HPDE6-E6E7 (cell line): ENCODE results near the gene RSPH1.

Source experiments
- DNase-seq: peaks from one replicate; pipeline ENCODE4 v3.0.0; 2011; ENCODE audit warnings: missing footprints; ENCODE audit errors: extremely low spot score

The RSPH1 gene

DNA sequence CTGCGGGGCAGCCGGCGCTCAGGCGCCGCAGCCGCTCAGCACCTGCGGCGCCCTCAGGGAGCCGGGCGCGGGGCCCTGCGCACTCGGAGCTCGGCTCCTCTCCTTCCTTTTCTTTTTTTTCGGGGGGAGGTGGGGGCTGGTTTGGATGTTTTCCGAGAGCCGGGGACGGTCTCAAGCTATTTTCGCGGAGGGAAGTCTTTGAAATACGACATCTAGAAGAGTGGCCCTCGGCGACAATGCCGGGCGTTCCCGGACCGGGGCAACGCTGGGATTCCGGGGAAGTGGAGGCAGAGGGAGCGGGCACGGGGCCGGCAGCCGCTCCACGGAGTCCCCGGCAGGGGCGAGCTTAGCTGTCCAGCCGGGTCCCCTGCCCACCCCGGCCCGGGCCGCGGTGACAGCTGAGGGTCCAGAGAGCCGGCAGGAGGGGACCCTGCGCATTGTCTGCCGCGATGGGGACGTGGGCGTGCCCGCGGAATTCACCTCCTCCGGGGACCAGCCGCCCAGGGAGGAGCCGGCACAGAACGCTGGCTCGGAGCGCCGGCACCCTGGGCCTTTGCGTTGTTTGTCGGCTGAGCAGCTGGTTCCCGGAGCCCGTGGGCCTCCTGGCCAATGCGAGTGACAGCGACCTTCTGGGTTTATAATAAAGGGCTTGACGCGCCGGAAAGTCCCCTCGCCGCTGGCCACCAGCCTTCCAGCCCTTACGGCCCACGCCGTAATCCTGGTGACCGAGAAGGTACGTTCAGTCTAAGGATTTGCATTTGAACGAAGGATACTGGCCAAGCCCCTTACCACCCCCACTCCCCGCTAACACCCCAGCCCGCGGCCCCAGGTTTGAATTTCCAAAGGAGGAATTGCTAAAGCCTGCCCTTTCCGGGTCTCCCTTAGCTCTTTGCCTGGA is 18.2 kb upstream of the RSPH1 start:
- no peak for DNase-seq

- no peak for DNase-seq
Measured at GRCh38 chr21:42513151-42513984, 17.3 kb upstream of the RSPH1 start, which contains the start of gene SLC37A1. Gene SLC37A1 (plus strand): TSS chr21:42513852. CDS start chr21:42518455, 4,603 bp downstream.

DNA sequence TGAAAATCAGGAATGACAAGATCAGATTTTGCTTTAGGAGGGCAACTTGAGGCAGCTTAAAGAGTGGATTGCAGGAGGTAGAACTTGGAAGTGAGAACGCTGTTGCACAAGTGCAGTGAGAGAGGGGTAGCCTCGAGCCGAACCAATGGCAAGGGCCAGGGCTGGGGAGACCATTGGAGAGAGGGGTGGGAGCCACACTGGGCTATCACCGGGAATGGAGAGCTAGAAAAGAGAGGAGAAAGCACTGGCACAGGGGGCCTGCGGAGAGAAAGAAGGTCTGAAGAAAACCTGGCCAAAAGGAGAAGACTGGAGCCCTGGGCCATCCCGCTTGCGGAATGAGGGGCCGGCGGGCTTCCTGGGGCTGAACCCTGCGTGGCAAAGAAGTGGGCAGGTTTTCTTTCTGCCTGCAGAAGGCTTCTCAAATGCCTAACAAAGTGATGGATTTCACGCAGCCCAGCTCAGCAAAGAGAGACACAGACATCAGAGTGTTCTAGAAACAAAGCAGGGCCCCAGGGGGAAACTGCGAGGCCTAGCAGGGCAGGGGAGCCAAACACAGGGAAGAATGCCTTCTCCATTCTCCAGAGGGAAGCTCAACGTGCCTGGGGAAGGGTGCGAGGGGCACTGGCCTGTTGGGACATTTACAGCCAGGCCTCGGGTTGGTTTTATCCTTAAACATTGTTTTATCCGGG is 16.5 kb upstream of the RSPH1 start:
- no peak for DNase-seq

GRCh38 chr21:42509244-42509643 is 13.2 kb upstream of the RSPH1 start:
- no peak for DNase-seq

DNA sequence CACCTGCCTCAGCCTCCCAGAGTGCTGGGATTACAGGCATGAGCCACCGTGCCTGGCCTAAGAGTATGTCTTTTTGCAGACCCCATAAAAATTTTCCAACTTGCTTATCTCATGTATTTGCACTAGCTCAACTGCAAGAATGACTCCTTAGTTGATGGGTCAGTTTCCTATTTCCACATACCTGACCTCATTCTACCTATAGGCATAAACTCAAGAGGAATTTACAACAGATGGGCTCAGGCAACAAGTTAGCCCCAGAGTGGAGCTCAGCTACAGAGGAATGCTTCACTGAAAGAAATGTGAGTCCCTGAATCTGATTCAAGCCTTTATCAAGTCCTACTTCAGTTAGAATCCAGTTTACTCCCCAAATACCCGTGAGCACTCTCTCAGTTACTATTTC is 12.3 kb upstream of the RSPH1 start:
- DNase-seq: no peak

- no peak for DNase-seq
Measured at GRCh38 chr21:42507418-42507817, 11.4 kb upstream of the RSPH1 start.

DNA sequence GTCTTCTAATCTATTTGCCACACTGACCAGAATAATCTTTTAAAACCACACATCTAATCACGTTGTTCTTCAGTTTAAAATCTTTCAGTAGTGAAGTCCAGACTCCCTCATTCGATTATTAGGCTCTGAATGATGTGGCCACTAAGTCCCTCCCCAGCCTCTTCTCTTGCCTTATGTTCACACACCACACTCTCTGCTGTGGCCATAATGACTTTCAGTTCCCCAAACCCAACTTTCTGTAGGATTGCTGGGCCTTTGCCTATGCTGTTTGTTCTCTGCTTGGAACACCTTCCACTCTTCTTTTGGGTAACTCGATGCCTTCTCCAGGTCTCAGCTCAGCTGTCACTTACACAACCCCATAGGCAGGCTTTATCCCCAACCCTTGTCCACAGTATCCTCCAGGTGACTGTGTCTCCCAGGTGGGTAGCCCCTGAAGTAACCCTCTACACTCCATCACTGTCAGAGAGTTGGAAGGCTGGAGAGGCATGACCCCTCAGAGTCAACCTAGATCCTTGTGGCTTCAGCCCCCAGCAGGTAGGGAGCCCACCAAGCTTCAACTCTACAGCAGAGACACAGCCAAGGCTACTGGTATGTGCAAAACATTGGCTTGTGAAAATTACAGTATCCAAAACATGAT is 9.2 kb upstream of the RSPH1 start:
- no peak for DNase-seq

DNA sequence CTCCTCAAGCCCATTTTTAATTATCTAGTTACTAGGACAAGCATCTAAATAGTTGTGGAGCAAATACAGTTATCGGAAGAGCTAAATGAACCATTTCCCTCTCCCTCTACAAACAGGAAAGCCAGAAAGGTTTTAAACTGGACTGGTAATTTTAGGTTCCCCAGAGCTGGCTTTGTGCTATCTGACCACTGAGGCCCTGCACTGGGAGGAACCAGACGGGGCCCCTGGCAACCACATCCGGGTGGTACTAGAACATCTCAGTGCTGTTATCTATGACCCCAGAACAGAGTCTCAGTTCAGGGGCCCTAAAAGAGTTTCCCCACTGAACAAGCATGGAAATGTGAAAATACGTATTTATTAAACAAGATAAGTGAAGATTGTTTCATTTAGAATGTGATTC is 7.7 kb upstream of the RSPH1 start:
- DNase-seq: no peak

- no peak for DNase-seq
Measured at GRCh38 chr21:42500736-42501135, 4.7 kb upstream of the RSPH1 start.

DNA sequence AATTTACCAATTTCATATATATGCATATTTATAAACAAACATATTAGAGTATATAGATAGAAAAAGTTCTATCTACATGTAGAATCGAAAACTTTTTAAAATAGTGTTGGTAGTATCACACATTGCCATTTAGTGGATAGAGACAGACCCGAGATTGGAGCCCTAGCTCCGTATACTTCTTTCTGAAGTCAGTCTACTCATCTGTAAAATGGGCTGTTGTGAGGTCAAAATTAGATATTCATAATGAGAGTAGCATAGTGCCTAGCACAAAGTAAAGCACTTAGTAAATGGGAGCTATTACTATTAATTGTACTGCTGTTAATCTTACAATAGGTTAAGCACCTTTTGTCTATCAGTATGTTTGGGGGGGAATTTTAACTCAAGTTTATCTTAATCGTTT is 4.2 kb upstream of the RSPH1 start:
- DNase-seq: no peak

- DNase-seq: no peak
Measured at GRCh38 chr21:42499444-42500112, 3.6 kb upstream of the RSPH1 start.

DNA sequence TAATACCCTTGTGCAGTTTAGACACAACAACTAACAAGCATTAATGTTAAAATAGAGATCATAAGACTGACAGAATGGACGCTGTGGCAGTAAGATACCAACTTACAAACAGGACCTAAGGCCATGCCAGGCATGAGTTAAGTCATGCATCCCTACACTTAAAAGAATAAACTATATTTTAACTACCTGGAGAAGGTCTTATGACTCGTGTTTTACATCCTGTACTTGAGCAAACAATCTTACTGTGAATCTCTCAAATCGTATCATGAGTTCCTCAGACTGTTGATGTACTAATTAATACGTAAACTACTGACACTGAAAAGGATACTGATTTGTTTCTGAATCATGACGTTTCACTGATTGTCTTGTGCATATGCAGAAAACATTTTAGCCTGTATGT is 2.0 kb upstream of the RSPH1 start:
- DNase-seq: no peak

GRCh38 chr21:42496839-42497202 is 797 bp upstream of the RSPH1 start:
- no peak for DNase-seq

DNA sequence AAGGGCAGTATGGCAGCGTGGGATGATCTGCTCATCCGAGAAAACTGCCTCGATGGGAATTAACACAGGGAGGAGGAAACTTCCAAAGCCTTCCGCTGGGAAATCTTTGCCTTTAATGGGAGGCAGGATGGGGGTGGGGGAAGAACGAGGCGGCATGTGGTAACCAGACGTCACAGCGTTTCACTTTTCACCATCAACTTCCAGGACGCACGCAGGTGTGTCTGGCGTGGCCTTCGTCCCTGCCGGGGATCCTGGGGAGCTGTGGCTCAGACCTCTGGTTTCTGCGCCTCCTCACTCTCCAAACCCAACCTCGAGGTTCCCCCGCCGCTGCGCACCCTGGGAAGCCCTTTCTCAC is 282 bp downstream of the RSPH1 start:
- DNase-seq: no peak

GRCh38 chr21:42495027-42495426 is 997 bp downstream of the RSPH1 start:
- no peak for DNase-seq

DNA sequence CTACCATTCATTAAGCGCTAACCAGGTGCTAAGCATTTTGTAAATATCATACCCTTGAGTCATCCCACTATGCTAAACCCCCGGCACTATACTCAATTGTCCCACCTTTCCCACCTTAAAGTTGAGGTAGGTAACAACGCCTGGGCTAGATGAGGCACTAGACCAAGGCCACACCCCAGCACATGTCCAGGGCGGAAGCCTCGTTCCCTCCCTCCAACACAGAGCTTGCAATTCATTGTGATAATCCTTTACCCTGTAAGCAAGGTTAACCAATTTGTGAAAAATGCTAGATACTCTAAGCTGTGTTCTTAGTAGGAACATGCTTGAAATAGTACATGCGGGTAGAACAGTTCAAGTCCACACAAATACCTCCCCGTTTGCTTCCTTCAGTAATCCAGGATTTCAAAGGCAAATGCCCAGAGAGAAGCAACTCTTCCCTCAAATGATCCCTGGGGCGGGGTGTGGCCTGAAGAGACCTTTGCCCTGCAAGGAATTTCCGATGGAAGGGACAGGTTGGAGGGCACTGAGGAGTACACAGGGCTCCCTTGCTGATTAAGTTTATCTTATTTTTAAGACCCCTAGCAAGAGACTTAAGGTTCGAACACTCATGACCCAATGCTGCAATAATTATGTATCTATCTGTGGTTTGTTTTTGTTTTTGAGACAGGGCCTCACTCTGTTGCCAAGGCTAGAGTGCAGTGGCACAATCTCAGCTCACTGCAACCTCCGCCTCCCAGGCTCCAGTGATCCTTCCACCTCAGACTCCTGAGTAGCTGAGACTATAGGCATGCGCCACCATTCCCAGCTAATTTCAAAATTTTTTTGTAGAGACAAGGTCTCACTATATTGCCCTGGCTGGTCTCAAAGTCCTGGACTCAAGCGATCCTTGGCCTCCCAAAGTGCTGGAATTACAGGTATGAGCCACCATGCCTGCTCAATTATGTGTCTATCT is 2.6 kb downstream of the RSPH1 start:
- no peak for DNase-seq

GRCh38 chr21:42492201-42492600 is 3.8 kb downstream of the RSPH1 start:
- DNase-seq: no peak

DNA sequence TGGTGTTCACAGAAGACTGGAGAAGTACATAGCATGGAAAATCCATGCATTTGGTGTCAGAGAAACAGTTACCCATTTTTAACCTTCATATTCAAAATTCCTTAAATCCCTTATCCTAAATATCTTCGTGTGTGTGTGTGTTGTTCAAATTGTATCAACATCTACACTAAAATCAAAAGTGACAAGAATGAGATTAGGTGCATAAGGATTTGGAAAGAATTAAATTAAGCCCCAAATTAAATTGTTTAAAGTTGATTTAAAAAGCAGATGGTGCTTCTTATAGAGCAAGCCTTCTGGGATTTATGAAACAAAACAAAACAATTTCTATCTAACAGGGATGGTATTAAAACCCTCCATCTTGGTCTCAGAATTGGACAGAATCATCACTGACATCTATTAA is 4.7 kb downstream of the RSPH1 start:
- DNase-seq: no peak

DNA sequence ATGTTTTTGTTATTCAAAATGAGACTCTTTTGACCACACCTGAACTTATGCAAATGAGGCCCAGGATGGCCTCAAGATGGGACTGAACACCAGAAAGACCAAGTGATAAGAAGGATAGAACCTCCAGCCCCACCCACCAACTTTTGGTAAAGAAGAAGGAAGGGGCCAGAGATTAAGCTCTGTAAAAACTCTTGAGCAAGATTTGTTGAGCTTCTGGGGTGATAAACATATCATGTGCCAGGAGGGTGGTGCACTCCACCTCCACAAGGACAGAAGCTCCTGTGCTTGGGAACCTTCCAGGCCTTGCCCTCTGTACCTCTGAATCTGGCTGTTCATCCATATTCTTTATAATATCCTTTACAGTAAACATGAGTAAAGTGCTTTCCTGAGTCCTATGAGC is 5.3 kb downstream of the RSPH1 start:
- no peak for DNase-seq

- DNase-seq: no peak
Measured at GRCh38 chr21:42489991-42490390, 6.0 kb downstream of the RSPH1 start.
